NOMO-1 (cell line): ENCODE data around the gene EVL.
A peak's percentile ranks its signal among the peaks of the same experiment; 100 is the strongest.

Experiments used
- DNase-seq, 2 experiments: peaks; one replicate each; lab custom pipeline; 2025; ENCODE audit not compliant: unreplicated experiment in 2 of 2; lab: John Stamatoyannopoulos, UW

Gene EVL

GRCh38 chr14:100192250-100192671, 127.0 kb downstream of the EVL start:
- DNase-seq, result no peak

GRCh38 chr14:100192672-100193416, 127.6 kb downstream of the EVL start:
- peak; percentile 99 for DNase-seq
